HPDE6-E6E7 (cell line): ENCODE results near the gene HSPA12B.
"Not testable (repeated sequence)": the region's sequence is repeated elsewhere in the genome, so short reads cannot be mapped to it uniquely, and the experiment has no call there.

ENCODE experiments used
- DNase-seq: peaks from one replicate; pipeline ENCODE4 v3.0.0; 2011; ENCODE audit warnings: missing footprints; ENCODE audit errors: extremely low spot score

Gene HSPA12B

DNA sequence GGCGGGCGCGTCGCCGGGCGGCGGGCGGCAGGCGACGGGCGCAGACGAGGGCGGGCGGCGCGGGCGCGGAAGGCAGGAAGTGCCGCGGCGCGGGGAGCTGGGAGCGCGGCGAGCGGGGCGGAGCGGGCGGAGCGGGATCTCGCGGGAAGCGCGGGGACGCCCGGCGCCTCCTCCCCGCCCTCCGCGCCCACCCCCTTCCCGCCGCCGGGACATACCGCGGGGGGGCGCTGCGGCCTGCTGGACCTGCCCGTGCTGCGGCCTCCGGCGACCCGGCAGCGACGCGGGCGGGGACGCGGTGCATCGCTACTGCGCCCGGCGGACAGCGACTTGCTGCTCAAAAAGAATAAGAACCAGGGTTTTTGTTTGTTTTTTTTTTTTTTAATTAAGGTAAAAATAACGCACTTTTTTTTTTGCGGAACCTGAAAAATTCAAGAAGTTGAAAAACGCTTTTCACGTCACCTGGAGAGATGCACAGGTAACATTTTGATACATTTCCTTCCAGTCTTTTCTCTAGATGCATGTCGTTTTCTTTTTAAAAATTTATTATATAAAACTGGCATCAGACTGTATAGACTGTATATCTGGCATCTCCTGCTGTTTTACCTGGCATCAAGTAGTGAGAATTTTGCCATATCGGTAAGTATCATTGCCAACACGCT lies 54.3 kb downstream of the HSPA12B start, which contains the start of gene CENPB:
Gene CENPB (minus strand): TSS at position 76 of the 659 bp plus-strand sequence. CDS start 257 bp downstream, outside the sequence.
- DNase-seq = peak; percentile 91

DNA sequence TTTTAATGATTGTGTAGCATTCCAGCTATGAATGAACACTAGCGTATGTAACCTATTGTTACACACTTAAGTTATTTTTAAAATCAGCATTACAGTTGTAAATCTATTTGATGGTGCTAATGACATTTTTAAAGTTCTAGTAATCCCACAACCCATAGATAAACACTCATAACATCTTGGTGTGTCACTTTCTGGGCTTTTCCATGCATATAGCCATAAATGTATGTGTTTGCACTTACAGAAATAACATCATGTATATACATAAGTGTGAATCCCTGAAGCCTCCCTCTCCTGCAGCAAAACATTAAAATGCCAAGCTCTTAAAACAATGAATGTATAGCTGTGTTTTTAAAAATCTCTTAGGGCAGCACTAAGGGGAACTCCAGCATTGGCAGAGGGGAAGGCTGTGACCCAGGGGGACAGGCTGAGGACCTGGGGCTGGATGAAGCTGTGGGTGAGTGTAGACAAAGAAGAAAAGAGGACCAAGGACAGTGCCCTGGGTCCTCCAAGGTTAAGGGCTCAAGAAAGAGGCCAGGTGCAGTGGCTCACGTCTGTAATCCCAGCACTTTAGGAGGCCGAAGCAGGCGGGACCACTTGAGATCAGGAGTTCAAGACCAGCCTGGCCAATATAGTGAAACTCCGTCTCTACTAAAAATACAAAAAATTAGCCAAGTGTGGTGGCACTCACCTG lies 55.0 kb downstream of the HSPA12B start:
- DNase-seq = no peak

DNA sequence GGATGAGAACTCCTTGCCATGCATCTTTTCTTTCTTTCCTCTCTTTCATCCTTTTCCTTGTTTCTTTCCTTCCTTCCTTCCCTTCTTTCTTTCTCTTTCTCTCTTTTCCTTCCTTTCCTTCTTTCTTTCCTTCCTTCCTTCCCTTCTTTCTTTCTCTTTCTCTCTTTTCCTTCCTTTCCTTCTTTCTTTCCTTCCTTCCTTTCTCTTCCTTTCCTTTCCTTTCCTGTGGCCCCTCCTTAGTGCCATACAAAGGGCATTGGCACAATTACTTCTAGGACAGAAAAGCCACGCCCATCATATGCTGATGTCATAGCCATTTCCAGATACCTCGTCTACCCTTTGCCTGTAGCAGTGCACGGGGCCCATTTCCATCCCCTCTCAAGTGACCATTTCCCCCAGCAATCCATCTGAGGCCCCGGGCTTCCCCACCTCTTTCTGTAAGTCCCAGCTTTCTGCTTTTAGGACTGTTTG lies 56.2 kb downstream of the HSPA12B start:
- DNase-seq = no peak

DNA sequence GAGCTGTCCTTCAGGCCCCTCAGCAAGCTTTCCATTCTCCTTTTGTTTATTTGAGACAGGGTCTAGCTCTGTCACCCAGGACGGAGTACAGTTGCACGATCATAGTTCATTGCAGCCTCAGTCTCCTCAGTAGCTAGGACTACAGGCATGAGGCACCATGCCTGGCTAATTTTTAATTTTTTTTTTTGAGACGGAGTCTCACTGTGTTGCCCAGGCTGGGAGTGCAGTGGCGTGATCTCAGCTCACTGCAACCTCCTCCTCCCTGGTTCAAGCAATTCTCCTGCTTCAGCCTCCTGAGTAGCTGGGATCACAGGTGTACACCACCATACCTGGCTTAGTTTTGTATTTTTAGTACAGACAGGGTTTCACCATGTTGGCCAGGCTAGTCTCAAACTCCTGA lies 56.7 kb downstream of the HSPA12B start:
- not testable (repeated sequence) for DNase-seq

DNA sequence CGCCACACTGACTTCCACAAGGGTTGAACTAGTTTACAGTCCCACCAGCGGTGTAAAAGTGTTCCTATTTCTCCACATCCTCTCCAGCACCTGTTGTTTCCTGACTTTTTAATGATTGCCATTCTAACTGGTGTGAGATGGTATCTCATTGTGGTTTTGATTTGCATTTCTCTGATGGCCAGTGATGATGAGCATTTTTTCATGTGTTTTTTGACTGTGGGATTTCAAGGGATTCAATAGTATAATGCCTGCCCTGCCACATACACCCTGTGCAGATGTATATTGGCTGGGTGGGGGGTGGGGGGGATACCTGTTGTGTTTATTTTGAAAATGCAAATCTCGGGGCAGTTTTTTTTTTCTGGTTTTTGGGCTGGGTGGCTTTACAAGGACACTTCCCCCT lies 61.7 kb downstream of the HSPA12B start:
- not testable (repeated sequence) for DNase-seq

DNA sequence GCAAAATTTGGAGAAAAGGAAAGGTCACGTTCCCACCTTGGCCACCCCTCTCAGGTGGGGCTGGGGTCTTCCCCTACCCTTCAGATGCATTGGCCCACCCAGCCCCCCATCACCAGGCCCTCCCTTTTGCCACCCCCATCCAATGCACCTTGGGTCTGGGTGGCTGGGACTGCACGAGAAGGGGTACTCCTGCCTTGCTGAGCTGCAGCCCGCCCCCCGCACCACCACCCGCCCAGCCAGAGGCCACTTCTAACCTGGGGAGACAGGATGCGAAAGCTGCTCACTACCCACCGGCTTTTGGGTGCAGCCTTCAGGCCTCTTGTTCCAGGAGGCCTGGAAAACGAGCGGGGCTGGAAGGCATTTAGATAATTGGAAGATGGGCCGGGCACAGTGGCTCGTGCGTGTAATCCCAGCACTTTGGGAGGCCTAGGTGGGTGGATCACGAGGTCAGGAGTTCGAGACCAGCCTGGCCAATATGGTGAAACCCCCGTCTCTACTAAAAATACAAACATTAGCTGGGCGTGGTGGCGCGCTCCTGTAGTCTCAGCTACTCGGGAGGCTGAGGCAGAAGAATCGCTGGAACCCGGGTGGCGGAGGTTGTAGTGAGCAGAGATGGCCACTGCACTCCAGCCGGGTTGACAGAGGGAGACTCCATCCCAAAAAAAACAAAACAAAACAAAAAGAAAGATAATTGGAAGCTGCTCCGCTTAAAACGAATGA lies 62.4 kb downstream of the HSPA12B start:
- DNase-seq = no peak

DNA sequence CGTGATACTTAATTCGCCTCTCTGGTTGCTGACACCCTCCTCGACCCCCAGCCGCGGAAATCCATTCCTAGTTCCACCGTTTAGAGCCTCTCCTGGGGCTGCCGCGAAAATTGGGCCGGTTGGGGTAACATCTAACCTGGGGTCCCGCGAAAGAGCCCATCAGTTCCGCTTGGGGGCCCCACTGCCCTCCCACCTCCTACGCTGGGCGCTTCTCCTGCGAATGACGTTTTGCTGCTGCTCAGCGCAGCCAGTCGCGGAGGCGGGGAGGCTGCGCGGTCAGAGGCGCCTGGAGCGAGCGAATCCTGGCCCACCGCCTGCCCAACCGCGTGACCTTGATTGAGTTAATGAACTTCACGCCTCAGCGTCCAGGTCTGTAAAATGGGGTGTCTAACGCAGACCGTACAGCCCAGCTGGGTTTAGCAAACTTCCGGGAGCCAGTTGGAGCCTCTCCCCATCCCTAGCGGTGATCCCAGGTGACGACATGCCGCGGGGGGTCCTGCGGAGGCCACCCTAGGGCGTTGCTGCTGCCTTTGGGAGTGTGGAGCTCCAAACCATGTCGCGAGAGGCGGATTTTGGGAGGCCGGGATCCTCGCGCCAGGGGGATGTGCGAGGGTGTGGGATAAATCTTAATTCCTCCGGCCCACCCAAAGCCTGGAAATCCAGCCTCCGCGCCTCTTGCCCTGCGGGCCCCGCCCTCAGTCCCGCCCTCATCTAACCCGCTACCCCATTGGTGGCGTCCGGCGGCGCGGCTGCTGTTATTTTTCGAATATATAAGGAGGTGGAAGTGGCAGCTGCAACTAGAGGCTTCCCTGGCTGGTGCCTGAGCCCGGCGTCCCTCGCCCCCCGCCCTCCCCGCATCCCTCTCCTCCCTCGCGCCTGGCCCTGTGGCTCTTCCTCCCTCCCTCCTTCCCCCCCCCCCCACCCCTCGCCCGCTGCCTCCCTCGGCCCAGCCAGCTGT lies 63.3 kb downstream of the HSPA12B start, which contains the start of gene CDC25B:
Gene CDC25B (plus strand): TSS at position 800 of the 958 bp plus-strand sequence. CDS start 222 bp downstream, outside the sequence.
- peak; percentile 96 for DNase-seq

DNA sequence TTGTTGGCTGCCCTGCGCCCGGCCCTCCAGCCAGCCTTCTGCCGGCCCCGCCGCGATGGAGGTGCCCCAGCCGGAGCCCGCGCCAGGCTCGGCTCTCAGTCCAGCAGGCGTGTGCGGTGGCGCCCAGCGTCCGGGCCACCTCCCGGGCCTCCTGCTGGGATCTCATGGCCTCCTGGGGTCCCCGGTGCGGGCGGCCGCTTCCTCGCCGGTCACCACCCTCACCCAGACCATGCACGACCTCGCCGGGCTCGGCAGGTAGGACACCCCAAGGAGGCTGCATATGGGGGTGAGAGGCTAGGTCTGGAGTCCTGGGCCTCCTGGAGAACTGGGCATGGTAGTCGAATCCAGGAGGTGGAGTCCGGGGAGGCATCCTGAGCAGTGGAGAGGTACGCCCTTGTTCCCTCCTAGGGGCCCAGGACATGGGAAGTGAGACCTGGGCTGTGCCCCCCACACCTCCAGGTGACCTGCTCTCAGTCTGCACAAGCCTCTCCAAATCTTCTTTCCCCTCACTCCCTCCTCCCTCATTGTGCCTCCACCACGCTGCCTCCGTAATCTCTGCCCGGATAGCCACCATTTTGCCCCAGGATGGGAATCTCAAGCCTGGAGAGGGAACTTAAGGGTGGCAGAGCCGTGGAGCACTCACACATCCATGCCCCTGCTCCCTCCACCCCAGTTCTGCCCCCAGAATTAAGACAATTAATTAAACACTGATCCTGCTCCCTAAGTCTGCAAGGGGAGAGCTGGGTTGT lies 64.2 kb downstream of the HSPA12B start:
- DNase-seq = no peak

DNA sequence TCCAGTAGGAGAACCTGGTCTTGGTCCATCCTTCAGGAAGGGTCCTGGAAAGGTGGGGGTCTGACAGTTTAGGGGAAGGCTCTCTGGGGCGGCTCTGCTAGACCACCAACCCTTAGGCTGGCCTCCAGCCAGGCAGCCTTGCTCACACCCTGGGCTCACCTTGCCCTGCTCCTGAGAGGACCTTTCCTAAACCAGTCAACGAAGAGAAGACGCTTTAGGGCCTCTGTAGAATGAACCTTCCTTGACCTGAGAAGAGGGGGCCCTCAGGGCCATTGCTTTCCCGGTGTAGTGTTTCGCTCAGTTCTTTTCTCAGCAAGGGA lies 64.7 kb downstream of the HSPA12B start:
- DNase-seq = no peak

DNA sequence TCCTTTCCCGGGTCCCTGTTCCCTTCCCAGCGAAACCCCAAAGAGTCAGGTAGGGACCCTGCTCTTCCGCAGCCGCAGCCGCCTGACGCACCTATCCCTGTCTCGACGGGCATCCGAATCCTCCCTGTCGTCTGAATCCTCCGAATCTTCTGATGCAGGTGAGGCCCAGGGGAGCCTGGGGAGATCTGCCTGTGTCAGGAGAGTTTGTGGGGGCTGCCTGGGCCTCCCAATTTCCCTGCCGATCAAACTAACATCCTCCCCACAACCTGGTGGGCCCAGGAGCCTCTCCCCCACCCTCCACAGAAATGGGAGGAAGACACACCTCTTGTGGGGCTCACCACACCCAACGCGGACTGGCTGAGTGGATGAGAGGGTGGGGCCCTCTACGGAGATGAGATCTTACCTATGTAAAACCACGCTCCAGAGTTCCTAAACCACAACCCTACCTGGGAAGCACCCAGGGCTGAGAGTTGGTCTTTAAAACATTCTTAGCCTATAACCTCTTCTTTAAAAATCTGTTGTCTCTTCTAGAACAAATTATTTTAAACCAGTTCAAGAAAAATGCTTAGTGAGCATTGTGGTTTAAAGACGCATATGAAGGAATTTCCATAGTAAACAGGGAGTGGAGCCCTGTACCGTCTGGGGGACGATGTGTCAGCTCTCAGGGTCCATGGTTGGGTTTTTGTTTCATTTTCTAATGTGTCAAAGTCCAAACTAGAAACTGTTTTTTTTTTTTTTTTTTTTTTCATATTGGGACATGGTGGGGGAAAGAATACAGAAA lies 65.3 kb downstream of the HSPA12B start:
- no peak for DNase-seq

DNA sequence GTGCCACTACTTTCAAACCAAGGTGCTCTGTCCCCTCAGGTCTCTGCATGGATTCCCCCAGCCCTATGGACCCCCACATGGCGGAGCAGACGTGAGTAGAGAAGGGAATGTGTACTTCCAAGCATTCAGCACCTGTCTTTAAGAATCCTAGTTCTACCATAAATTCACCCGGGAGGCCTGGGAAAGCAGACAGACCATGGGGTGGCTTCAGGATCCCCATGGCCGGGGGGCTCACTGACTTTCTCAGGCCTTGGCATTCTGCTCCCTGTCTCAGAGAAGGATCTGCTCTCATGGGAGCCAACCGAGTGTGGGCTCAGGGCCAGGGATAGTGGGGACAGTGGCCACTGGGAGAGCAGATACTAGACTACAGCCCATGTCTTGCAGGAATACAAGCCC lies 65.9 kb downstream of the HSPA12B start:
- DNase-seq = no peak

DNA sequence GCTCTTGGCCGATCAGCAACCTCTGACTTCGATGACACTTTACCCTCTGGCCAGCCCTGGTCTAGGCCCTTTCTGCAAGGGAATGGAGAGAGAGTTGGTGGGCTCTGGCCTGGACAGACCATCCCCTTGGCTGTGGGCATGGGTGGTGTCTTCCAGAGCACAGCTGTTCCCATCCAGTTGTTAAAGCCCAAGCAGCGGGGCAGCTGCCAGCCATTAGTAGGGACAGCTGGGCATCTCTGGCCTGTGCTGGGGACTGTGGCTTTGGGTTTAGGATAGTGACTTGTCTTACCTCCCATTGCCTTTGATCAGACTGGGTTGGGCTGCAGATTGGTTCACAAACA lies 66.4 kb downstream of the HSPA12B start:
- DNase-seq = no peak

DNA sequence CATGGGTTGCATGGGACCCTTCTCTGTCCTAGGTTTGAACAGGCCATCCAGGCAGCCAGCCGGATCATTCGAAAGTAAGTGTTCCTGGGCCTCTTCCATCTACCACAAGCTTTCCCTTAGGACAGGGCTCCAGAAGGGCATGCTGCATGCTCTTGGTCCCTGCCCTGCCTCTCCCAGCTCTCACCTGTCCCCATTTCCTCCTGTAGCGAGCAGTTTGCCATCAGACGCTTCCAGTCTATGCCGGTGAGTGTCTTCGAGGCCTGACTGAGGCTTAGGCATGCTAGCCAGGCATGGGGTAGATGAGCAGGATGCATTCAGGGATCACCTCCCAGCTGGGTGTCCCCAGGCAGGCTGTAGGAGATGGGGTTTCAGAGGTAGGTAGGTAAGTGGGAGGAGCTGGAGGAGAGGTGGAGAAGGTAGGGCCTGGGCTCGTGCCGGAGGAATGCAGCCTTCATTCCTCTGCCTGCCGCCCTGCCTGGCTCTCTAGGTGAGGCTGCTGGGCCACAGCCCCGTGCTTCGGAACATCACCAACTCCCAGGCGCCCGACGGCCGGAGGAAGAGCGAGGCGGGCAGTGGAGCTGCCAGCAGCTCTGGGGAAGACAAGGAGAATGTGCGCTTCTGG lies 67.9 kb downstream of the HSPA12B start:
- DNase-seq = no peak

DNA sequence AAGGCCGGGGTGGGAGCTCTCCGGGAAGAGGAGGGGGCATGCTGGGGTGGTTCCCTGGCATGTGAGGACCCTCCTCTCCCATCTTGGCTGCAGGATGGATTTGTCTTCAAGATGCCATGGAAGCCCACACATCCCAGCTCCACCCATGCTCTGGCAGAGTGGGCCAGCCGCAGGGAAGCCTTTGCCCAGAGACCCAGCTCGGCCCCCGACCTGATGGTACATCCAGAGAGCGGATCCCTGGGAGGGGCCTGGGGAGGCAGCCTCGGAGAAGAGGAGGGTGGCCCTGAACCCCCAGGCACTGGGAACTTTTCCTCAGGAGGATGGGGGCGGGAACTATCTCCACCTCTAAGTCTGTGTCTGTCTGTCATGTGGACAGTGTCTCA lies 68.4 kb downstream of the HSPA12B start:
- DNase-seq = no peak

DNA sequence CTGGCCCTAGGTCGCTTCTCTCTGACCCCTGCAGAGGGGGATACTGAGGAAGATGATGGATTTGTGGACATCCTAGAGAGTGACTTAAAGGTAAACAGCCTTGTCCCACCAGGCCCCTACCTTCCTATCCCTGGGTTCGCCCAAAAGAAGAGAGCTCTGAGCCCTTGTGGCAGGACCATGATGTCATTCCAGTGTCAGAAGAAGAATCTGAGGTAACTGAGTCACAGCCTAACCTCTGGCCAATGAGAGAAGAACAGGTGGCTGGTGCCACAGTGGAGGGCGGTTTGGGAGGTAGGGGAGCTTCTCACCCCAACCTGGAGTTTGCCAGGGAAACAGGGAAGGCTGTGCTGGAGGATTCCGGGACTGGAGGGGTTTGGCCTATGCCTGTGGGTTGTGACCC lies 68.8 kb downstream of the HSPA12B start:
- DNase-seq = no peak

DNA sequence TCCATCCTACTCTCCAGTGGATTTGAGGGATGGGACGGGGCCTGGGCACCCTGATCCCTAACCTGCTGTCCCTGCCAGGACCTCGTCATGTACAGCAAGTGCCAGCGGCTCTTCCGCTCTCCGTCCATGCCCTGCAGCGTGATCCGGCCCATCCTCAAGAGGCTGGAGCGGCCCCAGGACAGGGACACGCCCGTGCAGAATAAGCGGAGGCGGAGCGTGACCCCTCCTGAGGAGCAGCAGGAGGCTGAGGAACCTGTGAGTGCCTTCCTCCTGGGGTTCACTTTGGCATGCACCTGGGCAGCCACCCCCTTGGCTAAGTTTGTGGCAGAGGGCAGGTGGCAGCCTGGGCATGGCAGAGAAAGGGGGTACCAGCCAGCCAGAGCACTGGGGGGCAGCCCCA lies 69.4 kb downstream of the HSPA12B start:
- no peak for DNase-seq
